Vagina (tissue), 2 donors: ENCODE measurements around the gene CFAP99. TPM values are rescaled to one million over a fixed set of nuclear protein-coding genes. Genes with fewer than 3 reads are reported as not detected.

Experiments used
- DNase-seq, 2 donors: peaks; one replicate each; pipeline ENCODE4 v3.0.0-alpha.2; 2017; ENCODE audit errors: extremely low spot score in 2 of 2
- H3K27ac ChIP-seq: fragments of 200-600 bp; sonication (generic); one replicate; pipeline ENCODE4 v1.5.1; 2019
- H3K27me3 ChIP-seq: fragments of 200-600 bp; sonication (generic); one replicate; pipeline ENCODE4 v1.5.1; 2019
- H3K36me3 ChIP-seq, 2 donors: fragments of 200-600 bp; sonication (generic); one replicate each; pipeline ENCODE4 v1.5.1; 2017 to 2019
- H3K4me1 ChIP-seq: fragments of 200-600 bp; sonication (generic); one replicate; pipeline ENCODE4 v1.5.1; 2019
- H3K4me3 ChIP-seq, 2 donors: fragments of 200-600 bp; sonication (generic); 1 replicate in 1 of 2; 2 replicates in 1 of 2; pipeline ENCODE4 v1.5.1; 2016 to 2019
- H3K9me3 ChIP-seq: fragments of 200-600 bp; sonication (generic); one replicate; pipeline ENCODE4 v1.5.1; 2019
- POLR2A ChIP-seq, 2 donors: fragments of 450-650 bp; IDR thresholded peaks; one replicate each; pipeline ENCODE4 v1.6.1; 2017; ENCODE audit warnings: antibody characterized with exemption in 2 of 2, mild to moderate bottlenecking in 2 of 2, moderate library complexity in 2 of 2
- POLR2AphosphoS5 ChIP-seq, 2 donors: sonication (generic); formaldehyde crosslinking; IDR thresholded peaks; one replicate each; pipeline ENCODE4 v1.9.0; 2017; ENCODE audit warnings: antibody characterized with exemption in 2 of 2, mild to moderate bottlenecking in 2 of 2, low read depth in 1 of 2; ENCODE audit not compliant: insufficient read depth in 1 of 2
- intact Hi-C: fragments of 100-400 bp; cut with DNase I; formaldehyde crosslinking; loops from one replicate; pipeline ENCODE4 v1.15.1; 2023
- total RNA-seq: library from RNA; depleted of rRNA; stranded (reverse); fragments of >200 nt; gene quantifications from one replicate; pipeline ENCODE4 v1.2.3, GENCODE V29; 2016
- TF ChIP-seq, protein P1 (sequence below), 3 experiments: fragments of 450-650 bp in 2 of 3; fragments of 200-600 bp in 1 of 3; sonication (generic) in 1 of 3; IDR thresholded peaks; one replicate each; pipeline ENCODE4 v1.5.1; 2017 to 2019; ENCODE audit warnings: antibody characterized with exemption in 3 of 3, mild to moderate bottlenecking in 2 of 3, moderate library complexity in 2 of 3

CFAP99 gene
- total RNA-seq, 1 donor from 2014 or later: not detected

- H3K4me3 ChIP-seq: no peak overlapping the region
- no peaks in the 10 kb centered on the region for H3K36me3 ChIP-seq
- H3K27me3 ChIP-seq: no peaks in the 10 kb centered on the region
- H3K27ac ChIP-seq: no peak overlapping the region
- DNase-seq: no peak
- H3K9me3 ChIP-seq: no peaks in the 10 kb centered on the region
- no peaks in the 10 kb centered on the region for H3K4me1 ChIP-seq
- no peak for TF ChIP-seq POLR2A (IDR thresholded peaks at IDR 0.05)
- no peak for TF ChIP-seq POLR2AphosphoS5 (IDR thresholded peaks at IDR 0.05; ENCODE audit: insufficient read depth in 1 of 2, low read depth in 1 of 2)
- TF ChIP-seq, protein P1, sequence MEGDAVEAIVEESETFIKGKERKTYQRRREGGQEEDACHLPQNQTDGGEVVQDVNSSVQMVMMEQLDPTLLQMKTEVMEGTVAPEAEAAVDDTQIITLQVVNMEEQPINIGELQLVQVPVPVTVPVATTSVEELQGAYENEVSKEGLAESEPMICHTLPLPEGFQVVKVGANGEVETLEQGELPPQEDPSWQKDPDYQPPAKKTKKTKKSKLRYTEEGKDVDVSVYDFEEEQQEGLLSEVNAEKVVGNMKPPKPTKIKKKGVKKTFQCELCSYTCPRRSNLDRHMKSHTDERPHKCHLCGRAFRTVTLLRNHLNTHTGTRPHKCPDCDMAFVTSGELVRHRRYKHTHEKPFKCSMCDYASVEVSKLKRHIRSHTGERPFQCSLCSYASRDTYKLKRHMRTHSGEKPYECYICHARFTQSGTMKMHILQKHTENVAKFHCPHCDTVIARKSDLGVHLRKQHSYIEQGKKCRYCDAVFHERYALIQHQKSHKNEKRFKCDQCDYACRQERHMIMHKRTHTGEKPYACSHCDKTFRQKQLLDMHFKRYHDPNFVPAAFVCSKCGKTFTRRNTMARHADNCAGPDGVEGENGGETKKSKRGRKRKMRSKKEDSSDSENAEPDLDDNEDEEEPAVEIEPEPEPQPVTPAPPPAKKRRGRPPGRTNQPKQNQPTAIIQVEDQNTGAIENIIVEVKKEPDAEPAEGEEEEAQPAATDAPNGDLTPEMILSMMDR (IDR thresholded peaks at IDR 0.05): no peak
- intact Hi-C loops: no loop called here
These were observed 23.6 kb downstream of the CFAP99 start for GRCh38 chr4:2442175-2442993.

DNA sequence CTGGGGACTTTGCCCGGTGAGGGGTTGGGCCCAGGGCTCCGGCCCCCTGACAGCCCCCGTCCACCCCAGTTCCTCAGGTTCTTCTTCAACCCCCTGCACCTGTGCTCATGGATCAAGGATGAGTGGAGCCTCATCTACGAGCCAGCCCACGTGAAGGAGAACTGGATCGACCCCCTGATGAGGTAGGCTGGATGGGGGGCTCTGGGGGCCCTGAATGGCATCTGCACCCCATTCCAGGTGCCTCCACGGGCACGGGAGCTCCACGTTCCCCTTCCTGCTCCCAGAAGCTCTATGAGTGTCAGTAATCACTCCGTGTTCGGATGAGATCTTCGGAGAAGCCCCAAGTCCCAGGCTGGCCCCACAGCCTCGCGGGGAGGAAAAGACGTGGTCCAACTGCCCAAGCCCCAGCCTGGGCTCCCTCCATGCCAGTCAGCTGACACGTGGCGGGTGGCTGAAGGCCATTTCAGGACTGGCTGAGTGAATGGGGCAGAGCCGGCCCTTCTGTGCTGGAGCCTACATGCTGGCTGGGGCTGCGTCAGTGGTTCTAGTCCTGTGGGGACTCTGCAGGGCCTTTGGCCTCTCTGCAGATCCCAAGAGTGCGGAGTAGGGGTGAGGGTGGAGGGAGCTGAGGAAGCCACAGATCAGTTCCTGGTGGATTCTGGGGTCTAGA lies 24.4 kb downstream of the CFAP99 start:
- Histone ChIP-seq H3K4me3 (no peak overlapping the region), H3K27me3 (no peaks in the 10 kb centered on the region), H3K36me3 (no peaks in the 10 kb centered on the region), H3K27ac (no peak overlapping the region), H3K4me1 (no peaks in the 10 kb centered on the region), H3K9me3 (no peaks in the 10 kb centered on the region)
- no peak for DNase-seq
- TF ChIP-seq, protein P1 (IDR thresholded peaks at IDR 0.05): no peak
- no peak for TF ChIP-seq POLR2A (IDR thresholded peaks at IDR 0.05)
- no peak for TF ChIP-seq POLR2AphosphoS5 (IDR thresholded peaks at IDR 0.05; ENCODE audit: insufficient read depth in 1 of 2, low read depth in 1 of 2)
- intact Hi-C loops: no loop called here

- no peak for DNase-seq
- H3K36me3 ChIP-seq: no peaks in the 10 kb centered on the region
- no peak overlapping the region for H3K27ac ChIP-seq
- no peak overlapping the region for H3K4me3 ChIP-seq
- no peaks in the 10 kb centered on the region for H3K27me3 ChIP-seq
- intact Hi-C loops: no loop called here
- H3K4me1 ChIP-seq: no peaks in the 10 kb centered on the region
- TF ChIP-seq, protein P1 (IDR thresholded peaks at IDR 0.05): no peak
- TF ChIP-seq POLR2A (IDR thresholded peaks at IDR 0.05) (no peak), POLR2AphosphoS5 (IDR thresholded peaks at IDR 0.05; ENCODE audit: insufficient read depth in 1 of 2, low read depth in 1 of 2) (no peak)
- no peaks in the 10 kb centered on the region for H3K9me3 ChIP-seq
These were observed 25.4 kb downstream of the CFAP99 start for GRCh38 chr4:2443956-2444740.

GRCh38 chr4:2445130-2445529 lies 26.4 kb downstream of the CFAP99 start:
- no peak overlapping the region for H3K4me3 ChIP-seq
- H3K36me3 ChIP-seq: no peaks in the 10 kb centered on the region
- intact Hi-C loops: no loop called here
- H3K27ac ChIP-seq: no peak overlapping the region
- no peak for DNase-seq
- no peaks in the 10 kb centered on the region for H3K4me1 ChIP-seq
- H3K9me3 ChIP-seq: no peaks in the 10 kb centered on the region
- TF ChIP-seq POLR2AphosphoS5 (IDR thresholded peaks at IDR 0.05; ENCODE audit: insufficient read depth in 1 of 2, low read depth in 1 of 2) (no peak), POLR2A (IDR thresholded peaks at IDR 0.05) (no peak)
- TF ChIP-seq, protein P1 (IDR thresholded peaks at IDR 0.05): no peak
- no peaks in the 10 kb centered on the region for H3K27me3 ChIP-seq
